ENCODE data around the gene TSPAN10.

TSPAN10 gene

DNA sequence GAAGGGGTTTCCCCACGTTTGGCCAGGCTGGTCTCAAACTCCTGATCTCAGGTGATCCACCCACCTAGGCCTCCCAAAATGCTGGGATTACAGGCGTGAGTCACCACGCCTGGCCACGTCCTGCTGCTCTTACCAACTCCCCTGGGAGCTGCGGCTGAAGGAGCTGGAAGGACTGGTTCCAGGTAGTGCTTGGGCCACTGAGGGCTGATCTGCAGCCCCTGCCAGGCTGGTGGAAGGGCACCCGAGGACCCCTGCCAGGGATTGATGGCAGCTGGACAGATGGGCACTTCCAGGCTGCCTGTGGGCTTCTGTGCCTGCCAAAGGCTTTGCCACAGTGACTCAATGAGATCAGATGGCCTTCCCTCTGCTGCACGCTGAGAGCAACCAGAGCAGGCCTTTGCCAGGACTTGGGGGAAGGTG, 27.1 kb downstream of the TSPAN10 start:
- no peak for DNase-seq (ENCODE audit: low read depth)

GRCh38 chr17:81665205-81666091, 28.5 kb downstream of the TSPAN10 start:
- DNase-seq (ENCODE audit: low read depth): peak; percentile 19

DNA sequence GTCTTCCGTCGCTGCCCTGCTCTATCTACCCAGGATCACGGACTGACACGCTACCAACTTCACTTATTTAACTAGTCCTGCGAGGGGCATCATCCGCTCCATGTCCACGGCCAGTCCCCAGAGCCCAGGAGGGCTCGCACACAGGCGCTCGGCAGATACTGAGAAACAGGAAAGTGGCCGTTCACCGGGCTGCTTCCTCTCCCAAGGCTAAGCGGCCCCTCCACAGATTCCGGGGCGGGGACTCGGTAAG, 29.0 kb downstream of the TSPAN10 start:
- no peak for DNase-seq (ENCODE audit: low read depth)

GRCh38 chr17:81666342-81667191, 29.6 kb downstream of the TSPAN10 start, which contains the start of the genes CCDC137 and OXLD1:
TSS of gene CCDC137 (plus strand) at chr17:81666737. CDS start at chr17:81666767, 30 bp downstream.
TSS of gene OXLD1 (minus strand) at chr17:81666605. CDS start at chr17:81666577, 28 bp downstream.
- peak; percentile 97 for DNase-seq (ENCODE audit: low read depth)

DNA sequence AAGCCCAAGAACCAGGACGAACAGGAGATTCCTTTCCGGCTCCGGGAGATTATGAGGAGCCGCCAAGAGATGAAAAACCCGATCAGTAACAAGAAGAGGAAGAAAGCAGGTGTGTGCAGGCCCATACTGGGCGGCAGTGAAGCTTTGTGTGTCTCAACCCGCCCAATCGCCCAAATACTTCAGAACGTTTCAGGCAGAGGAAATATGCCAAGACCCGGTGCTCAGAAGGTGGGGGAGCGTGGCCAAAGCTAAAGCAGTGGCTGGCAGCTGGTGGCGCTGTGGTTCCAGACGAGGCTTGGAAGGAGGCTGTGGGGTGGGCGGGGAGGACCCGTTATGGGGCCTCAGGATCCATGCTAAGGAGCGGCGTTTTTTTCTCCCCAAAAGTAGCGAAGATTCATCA, 30.8 kb downstream of the TSPAN10 start:
- no peak for DNase-seq (ENCODE audit: low read depth)

GRCh38 chr17:81672504-81672903, 35.5 kb downstream of the TSPAN10 start:
- no peak for DNase-seq (ENCODE audit: low read depth)

DNA sequence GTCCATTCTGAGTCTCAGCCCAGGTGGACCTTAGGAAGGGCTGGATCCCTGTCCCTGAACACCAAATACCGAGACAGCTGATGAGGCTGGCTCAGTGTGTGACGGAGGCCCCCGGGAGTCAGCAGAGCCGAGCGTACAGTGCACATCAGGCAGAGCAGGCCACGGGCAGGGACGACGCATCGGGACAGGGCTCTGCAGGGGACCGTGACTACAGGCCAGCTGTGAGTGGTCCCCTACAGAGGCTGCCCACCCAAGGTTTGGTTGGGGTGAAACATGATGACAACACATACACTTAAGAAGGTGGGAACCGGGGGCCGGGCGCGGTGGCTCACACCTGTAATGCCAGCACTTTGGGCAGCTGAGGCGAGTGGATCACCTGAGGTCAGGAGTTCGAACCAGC, 36.0 kb downstream of the TSPAN10 start:
- DNase-seq (ENCODE audit: low read depth): no peak

DNA sequence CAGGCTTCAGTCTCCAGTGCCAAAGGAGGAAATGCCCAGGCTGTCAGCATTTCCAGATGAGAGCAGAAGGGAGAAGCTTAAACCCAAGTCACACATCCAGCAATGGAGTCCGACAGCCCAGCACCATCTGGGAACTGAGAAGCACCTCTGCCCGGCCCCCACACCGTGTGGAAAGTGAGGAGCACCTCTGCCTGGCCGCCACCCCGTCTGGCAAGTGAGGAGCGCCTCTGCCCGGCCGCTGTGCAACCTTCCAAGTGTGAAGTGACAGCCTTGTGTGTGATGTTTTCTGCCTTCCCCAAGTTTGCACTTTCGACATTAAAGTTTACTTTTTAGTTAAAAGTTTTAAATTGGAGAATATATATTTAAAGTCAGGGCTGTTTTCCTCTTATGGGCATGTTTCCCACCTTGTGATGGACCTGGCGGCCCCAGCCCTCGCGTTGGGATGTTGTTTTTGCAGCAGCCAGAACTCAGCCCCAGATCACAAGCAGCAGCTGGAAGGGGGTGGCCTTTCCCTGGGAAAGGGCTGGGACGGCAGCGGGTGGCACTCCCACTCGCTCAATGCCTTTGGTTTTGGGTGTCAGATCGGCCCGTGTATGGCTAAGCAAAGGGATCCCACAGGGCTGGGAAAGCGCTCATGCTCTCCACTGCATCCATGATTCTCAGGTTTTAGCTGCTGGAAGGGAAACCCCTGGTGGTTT, 36.7 kb downstream of the TSPAN10 start:
- no peak for DNase-seq (ENCODE audit: low read depth)

- DNase-seq (ENCODE audit: low read depth): peak; percentile 40
These were observed 38.7 kb downstream of the TSPAN10 start for GRCh38 chr17:81675515-81676221.

GRCh38 chr17:81676906-81677305, 39.9 kb downstream of the TSPAN10 start:
- no peak for DNase-seq (ENCODE audit: low read depth)

- no peak for DNase-seq (ENCODE audit: low read depth)
These were observed 43.2 kb downstream of the TSPAN10 start for GRCh38 chr17:81680150-81680549.

GRCh38 chr17:81681672-81682071, 44.7 kb downstream of the TSPAN10 start:
- DNase-seq (ENCODE audit: low read depth): peak; percentile 52

- peak; percentile 44 for DNase-seq (ENCODE audit: low read depth)
These were observed 45.7 kb downstream of the TSPAN10 start for GRCh38 chr17:81682565-81683207.

DNA sequence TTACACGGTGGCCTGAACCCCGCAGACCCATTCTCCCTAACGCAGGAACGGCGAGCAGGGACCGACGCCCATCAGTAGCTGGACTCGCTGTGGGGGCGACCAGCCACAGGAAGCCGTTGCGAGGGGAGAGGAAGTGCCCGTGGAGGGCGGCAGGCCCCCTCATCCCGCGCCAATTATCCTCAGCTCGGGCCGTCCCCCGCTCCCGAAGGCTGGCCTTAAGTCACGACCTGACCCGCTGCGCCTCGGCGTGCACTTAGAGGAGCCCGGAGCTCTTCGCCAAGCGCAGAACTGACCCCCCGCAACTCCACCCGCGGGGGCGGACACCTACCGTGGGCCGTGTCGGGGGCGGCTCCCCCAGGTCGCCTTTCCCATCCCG, 46.2 kb downstream of the TSPAN10 start:
- DNase-seq (ENCODE audit: low read depth): no peak

GRCh38 chr17:81683584-81684441, 46.8 kb downstream of the TSPAN10 start, which contains the start of the genes ARL16 and HGS:
TSS of gene ARL16 (minus strand) at chr17:81683797. CDS start at chr17:81683753, 44 bp downstream.
TSS of gene HGS (plus strand) at chr17:81684011. CDS start at chr17:81684067, 56 bp downstream.
- DNase-seq (ENCODE audit: low read depth): peak; percentile 99

DNA sequence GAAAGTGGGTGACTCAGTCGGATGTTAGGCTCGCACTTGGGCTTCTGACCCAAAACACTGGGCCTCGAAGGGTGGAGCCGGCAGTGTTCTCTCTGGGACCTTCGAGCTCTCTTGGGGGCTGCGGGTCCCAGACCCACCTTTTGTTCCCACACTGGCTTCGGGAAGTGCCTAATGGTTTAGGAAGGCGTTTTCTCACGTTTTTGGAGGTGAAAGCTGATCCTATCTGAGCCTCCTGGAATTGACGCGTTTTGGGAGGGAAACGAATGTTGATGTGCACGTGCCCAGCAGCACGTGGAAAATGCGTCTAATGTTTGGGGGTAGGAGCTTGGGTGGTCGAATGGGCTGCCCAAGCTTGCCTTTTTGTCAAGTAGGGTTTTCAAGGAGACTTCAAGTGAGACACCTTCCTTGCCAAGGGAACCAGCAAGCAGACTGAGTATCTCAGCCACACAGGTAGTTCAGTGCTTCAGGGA, 47.5 kb downstream of the TSPAN10 start:
- DNase-seq (ENCODE audit: low read depth): peak; percentile 77

DNA sequence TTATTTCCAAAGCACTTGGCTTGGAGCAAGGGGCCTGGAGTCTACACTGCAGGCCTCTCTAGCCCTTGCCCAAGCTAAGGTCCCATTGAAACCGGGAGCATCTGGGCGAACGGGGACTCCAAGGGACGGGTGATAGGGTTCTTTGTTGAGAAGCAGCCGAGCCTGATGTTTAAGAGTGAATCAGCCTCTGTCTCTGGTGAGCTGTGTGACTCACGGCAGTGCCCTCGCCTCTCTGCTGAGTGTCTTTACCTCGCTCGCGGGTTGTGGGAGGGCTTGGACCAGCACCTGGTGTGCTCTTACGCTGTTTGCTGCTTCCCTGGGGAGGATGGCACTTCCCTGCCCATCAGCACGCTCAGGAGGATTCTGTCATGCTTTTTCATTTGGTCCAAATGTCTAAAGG, 48.1 kb downstream of the TSPAN10 start:
- peak; percentile 29 for DNase-seq (ENCODE audit: low read depth)

GRCh38 chr17:81686614-81687013, 49.6 kb downstream of the TSPAN10 start:
- DNase-seq (ENCODE audit: low read depth): no peak

DNA sequence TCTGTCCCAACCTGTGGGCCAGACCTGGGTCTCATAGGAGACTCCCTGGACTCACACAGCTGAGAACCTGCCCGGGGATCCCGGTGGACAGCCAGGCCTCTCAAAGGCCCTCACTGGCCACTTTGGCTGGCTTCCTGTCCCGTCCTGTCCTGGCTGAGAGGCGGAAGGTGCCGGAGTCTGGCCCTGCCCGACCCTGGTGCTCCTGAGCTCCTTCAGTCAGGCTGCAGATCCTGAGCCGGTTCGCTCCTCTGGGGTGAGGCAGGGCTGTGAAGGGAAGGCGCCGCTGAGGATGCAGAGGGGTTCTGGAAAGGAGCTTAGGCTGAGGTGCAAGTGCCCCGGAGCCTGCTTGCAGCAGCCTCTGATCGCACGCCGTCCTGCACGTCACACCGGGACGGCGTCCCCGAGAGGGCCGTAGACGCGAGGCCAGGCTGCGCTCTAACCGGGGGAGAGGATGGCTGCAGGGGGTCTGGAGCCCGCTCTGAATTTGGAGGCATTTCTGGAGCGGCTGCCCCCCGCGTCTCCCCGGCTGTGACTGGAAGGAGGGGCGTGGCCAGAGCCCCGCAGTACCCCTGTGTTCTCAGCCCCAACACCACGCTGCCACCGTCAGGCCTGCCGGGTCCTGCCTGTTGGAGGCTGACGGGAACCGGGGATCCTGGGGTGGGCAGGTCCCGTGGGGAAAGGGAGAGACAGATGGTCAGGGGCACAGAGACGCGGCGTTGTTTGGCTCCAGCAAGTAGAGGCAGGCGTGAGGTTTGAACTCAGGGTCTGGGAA, 51.0 kb downstream of the TSPAN10 start:
- no peak for DNase-seq (ENCODE audit: low read depth)

All from fibroblast of gingiva (primary cell).